Activated B cell treated with CpG ODN at 0.5 μM for 24 hours (primary cell): ENCODE measurements around the gene ARL4A. TPM values are rescaled to one million over a fixed set of nuclear protein-coding genes. Genes with fewer than 3 reads are reported as not detected.
"Not testable (repeated sequence)": the region's sequence is repeated elsewhere in the genome, so short reads cannot be mapped to it uniquely, and the experiment has no call there.

Source experiments
- ATAC-seq: fragments of 200-7000 bp; cut with Tn5 transposase; one replicate; pipeline ENCODE4 v1.10.0; 2021; ENCODE audit warnings: low read depth, mild to moderate bottlenecking, moderate library complexity
- CTCF ChIA-PET: fragments of 350-600 bp; sonication (Branson Sonifier 250); formaldehyde crosslinking; loops from one replicate; lab custom pipeline; 2021; ENCODE audit warnings: antibody characterized with exemption; lab: Charles Lee
- POLR2A ChIA-PET: fragments of 350-600 bp; sonication (Branson Sonifier 250); formaldehyde crosslinking; loops from one replicate; lab custom pipeline; 2021; ENCODE audit warnings: antibody characterized with exemption; lab: Charles Lee
- DNase-seq: peaks from one replicate; pipeline ENCODE4 v3.0.0; 2022
- H3K27ac Mint-ChIP-seq: one replicate; pipeline ENCODE4 v1.8.0; 2020; ENCODE audit warnings: mixed read lengths
- H3K27me3 Mint-ChIP-seq: one replicate; pipeline ENCODE4 v1.8.0; 2021; ENCODE audit warnings: mixed read lengths
- H3K36me3 Mint-ChIP-seq: one replicate; pipeline ENCODE4 v1.8.0; 2021; ENCODE audit warnings: low read depth, mixed read lengths
- H3K4me1 Mint-ChIP-seq: one replicate; pipeline ENCODE4 v1.8.0; 2021; ENCODE audit warnings: mixed read lengths
- H3K4me3 Mint-ChIP-seq: one replicate; pipeline ENCODE4 v1.8.0; 2020; ENCODE audit warnings: mild to moderate bottlenecking, mixed read lengths
- H3K9me3 Mint-ChIP-seq: one replicate; pipeline ENCODE4 v1.8.0; 2020; ENCODE audit warnings: mixed read lengths
- CTCF ChIP-seq: fragments of 200-600 bp; IDR thresholded peaks from one replicate; pipeline ENCODE4 v1.8.0; 2022; ENCODE audit warnings: antibody characterized with exemption, mild to moderate bottlenecking
- intact Hi-C: fragments of 100-400 bp; cut with micrococcal nuclease; formaldehyde crosslinking; loops from one replicate; pipeline ENCODE4 v1.15.1; 2024
- total RNA-seq: library from RNA; stranded (reverse); gene quantifications from 2 replicates; pipeline ENCODE4 v1.2.3, GENCODE V29; 2022

The ARL4A gene
- total RNA-seq, 1 donor from 2014 or later: 11.9 TPM

GRCh38 chr7:12689451-12689850 is 2.0 kb downstream of the ARL4A start:
- ATAC-seq (no peak), DNase-seq (no peak)
- CTCF ChIA-PET: interaction anchor here (1.2 kb wide), 1 partner anchor 429 kb away, joined by 3 read pairs; no protein-coding TSS in a partner anchor
- Mint-ChIP-seq H3K4me1 (peaks cover 45% of the 10 kb centered on the region), H3K9me3 (no peaks in the 10 kb centered on the region), H3K27ac (no peak overlapping the region), H3K36me3 (peaks cover 10% of the 10 kb centered on the region), H3K4me3 (no peak overlapping the region), H3K27me3 (no peaks in the 10 kb centered on the region)
- no peak for TF ChIP-seq CTCF
- POLR2A ChIA-PET: no interaction called here
- intact Hi-C loops: loop anchor here (5.0 kb wide), 1 partner anchor 1768 kb away; no protein-coding TSS in a partner anchor

GRCh38 chr7:12690041-12690878 is 2.8 kb downstream of the ARL4A start:
- no peak overlapping the region for H3K27ac Mint-ChIP-seq
- CTCF ChIA-PET: interaction anchor here (1.2 kb wide), 1 partner anchor 428 kb away, joined by 3 read pairs; no protein-coding TSS in a partner anchor
- no peak for DNase-seq
- no peak for ATAC-seq
- H3K27me3 Mint-ChIP-seq: no peaks in the 10 kb centered on the region
- peaks cover 37% of the 10 kb centered on the region for H3K4me1 Mint-ChIP-seq
- TF ChIP-seq CTCF: no peak
- intact Hi-C loops: no loop called here
- no peaks in the 10 kb centered on the region for H3K9me3 Mint-ChIP-seq
- POLR2A ChIA-PET: interaction anchor here (0.6 kb wide), 1 partner anchor 25 kb away, joined by 3 read pairs; no protein-coding TSS in a partner anchor
- no peak overlapping the region for H3K4me3 Mint-ChIP-seq
- peaks cover 10% of the 10 kb centered on the region for H3K36me3 Mint-ChIP-seq

GRCh38 chr7:12691388-12691787 is 4.0 kb downstream of the ARL4A start:
- CTCF ChIA-PET, H3K27ac Mint-ChIP-seq, ATAC-seq, intact Hi-C loops, H3K27me3 Mint-ChIP-seq, H3K36me3 Mint-ChIP-seq, DNase-seq, H3K9me3 Mint-ChIP-seq, H3K4me3 Mint-ChIP-seq, POLR2A ChIA-PET: not testable (repeated sequence)
- H3K4me1 Mint-ChIP-seq: peaks cover 26% of the 10 kb centered on the region

DNA sequence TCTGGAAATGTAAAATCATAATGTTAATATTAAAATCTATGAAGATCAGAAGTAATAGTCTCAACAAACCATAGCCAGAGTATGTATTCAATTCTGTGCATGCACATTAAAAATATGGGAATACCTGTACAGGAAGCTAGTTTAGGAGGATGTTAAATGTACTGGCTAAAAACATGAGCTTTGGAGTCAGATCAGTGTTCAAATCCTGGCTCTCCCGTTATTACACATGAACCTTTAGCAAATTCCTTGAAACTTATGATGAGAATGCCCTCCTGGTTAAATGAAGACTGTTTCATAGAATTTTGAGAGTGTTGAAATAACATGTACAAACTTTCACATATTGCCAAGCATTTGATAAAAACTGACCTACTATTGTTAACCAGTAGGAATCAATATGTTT is 4.6 kb downstream of the ARL4A start:
- intact Hi-C loops: no loop called here
- peaks cover 8% of the 10 kb centered on the region for H3K36me3 Mint-ChIP-seq
- H3K27ac Mint-ChIP-seq: no peak overlapping the region
- H3K9me3 Mint-ChIP-seq: no peaks in the 10 kb centered on the region
- POLR2A ChIA-PET: no interaction called here
- CTCF ChIA-PET: no interaction called here
- no peaks in the 10 kb centered on the region for H3K27me3 Mint-ChIP-seq
- DNase-seq (no peak), ATAC-seq (no peak)
- peaks cover 29% of the 10 kb centered on the region for H3K4me1 Mint-ChIP-seq
- no peak overlapping the region for H3K4me3 Mint-ChIP-seq
- no peak for TF ChIP-seq CTCF

DNA sequence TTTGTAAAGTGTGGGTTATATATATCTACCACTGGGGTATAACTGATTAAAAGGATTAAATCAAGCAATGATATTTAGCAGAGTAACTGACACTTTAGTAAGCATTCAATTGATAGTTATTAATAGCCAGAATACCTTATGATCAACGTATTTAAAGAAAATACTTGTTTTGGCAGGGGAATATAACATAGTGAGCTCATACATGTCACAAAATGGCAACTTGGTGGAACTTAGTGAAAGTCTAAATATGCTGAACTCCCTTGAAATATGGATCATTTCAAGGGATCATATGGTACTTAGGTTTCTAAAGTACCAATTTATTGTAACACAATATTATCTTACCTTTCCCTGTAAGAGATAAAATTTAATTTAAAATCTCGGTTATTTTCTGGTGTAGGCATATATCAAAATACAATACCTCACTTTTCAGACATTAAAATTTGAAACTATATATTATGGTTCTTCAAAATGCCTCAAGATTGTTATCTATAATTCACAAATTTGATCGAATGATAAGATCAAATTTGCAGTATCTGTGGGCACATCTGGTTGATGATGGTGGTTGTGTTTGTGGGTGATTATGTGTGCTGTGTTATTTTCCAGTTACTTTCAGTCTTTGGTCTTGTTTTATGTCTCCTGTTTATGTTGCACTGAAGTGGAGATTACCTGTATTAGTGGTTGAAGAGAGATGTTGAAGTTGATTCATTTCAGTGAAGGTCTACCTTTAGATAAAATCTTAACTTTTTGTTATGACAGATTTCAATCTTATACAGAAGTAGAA is 5.2 kb downstream of the ARL4A start:
- Mint-ChIP-seq H3K9me3 (no peaks in the 10 kb centered on the region), H3K4me3 (no peak overlapping the region), H3K27ac (no peak overlapping the region), H3K4me1 (peaks cover 26% of the 10 kb centered on the region), H3K36me3 (peaks cover 4% of the 10 kb centered on the region), H3K27me3 (no peaks in the 10 kb centered on the region)
- CTCF ChIA-PET: no interaction called here
- intact Hi-C loops: no loop called here
- DNase-seq: no peak
- no peak for TF ChIP-seq CTCF
- ATAC-seq: no peak
- POLR2A ChIA-PET: no interaction called here
